Measurements from ENCODE around the gene PLXNA2.

The PLXNA2 gene

GRCh38 chr1:208275083-208275482, 30.9 kb upstream of the PLXNA2 start:
- H3K4me3 ChIP-seq (ENCODE audit: low read length) = no peak overlapping the region
- H3K36me3 ChIP-seq (ENCODE audit: insufficient read depth, low read length) = no peaks in the 10 kb centered on the region
- H3K27me3 ChIP-seq (ENCODE audit: insufficient read depth, low read length) = peaks cover 15% of the 10 kb centered on the region
- H3K4me1 ChIP-seq (ENCODE audit: insufficient read depth, low read length) = no peaks in the 10 kb centered on the region
- no peaks in the 10 kb centered on the region for H3K9me3 ChIP-seq (ENCODE audit: low read length)
- H2AFZ ChIP-seq (ENCODE audit: low read depth, low read length) = no peak overlapping the region

DNA sequence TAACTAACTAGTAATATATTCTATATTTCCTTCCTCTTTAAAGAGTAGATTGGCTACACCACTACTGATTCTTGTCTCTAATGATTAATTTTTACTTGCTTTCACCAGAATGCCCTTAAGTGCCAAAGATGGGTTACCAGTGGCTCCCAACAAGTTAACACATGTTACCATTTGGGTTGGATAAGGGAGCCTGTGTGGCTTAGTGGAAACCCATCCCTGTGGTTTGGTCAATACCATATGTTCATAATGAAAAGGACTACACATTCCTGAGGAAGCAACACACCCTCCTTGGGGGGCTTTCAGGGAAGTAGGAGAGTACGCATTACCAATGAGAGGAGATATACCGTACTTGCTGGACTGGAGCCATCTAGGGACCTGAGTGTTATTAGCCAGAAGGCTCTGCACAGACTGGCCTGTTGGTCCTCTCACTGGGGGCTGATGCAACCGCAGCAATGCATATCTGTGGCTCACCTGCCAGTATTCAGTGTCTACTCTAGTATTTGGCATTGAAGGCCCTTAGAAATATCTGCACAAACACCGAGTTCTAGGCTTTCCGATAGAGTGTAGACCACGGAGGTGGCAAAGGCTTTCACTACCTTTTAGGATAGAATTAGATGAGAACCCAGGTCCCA, 29.3 kb upstream of the PLXNA2 start:
- Histone ChIP-seq H3K9me3 (ENCODE audit: low read length) (no peaks in the 10 kb centered on the region), H3K27me3 (ENCODE audit: insufficient read depth, low read length) (peaks cover 31% of the 10 kb centered on the region), H3K4me3 (ENCODE audit: low read length) (no peak overlapping the region), H3K4me1 (ENCODE audit: insufficient read depth, low read length) (no peaks in the 10 kb centered on the region), H3K36me3 (ENCODE audit: insufficient read depth, low read length) (no peaks in the 10 kb centered on the region), H2AFZ (ENCODE audit: low read depth, low read length) (no peak overlapping the region)

GRCh38 chr1:208272713-208273112, 28.5 kb upstream of the PLXNA2 start:
- Histone ChIP-seq H2AFZ (ENCODE audit: low read depth, low read length) (no peak overlapping the region), H3K27me3 (ENCODE audit: insufficient read depth, low read length) (peaks cover 32% of the 10 kb centered on the region), H3K36me3 (ENCODE audit: insufficient read depth, low read length) (no peaks in the 10 kb centered on the region), H3K4me1 (ENCODE audit: insufficient read depth, low read length) (peaks cover 7% of the 10 kb centered on the region), H3K4me3 (ENCODE audit: low read length) (no peak overlapping the region), H3K9me3 (ENCODE audit: low read length) (no peaks in the 10 kb centered on the region)

- Histone ChIP-seq H3K9me3 (ENCODE audit: low read length) (no peaks in the 10 kb centered on the region), H2AFZ (ENCODE audit: low read depth, low read length) (no peak overlapping the region), H3K36me3 (ENCODE audit: insufficient read depth, low read length) (no peaks in the 10 kb centered on the region), H3K4me3 (ENCODE audit: low read length) (no peak overlapping the region), H3K27me3 (ENCODE audit: insufficient read depth, low read length) (peaks cover 35% of the 10 kb centered on the region), H3K4me1 (ENCODE audit: insufficient read depth, low read length) (peaks cover 11% of the 10 kb centered on the region)
Observed at GRCh38 chr1:208272311-208272710, 28.1 kb upstream of the PLXNA2 start.

DNA sequence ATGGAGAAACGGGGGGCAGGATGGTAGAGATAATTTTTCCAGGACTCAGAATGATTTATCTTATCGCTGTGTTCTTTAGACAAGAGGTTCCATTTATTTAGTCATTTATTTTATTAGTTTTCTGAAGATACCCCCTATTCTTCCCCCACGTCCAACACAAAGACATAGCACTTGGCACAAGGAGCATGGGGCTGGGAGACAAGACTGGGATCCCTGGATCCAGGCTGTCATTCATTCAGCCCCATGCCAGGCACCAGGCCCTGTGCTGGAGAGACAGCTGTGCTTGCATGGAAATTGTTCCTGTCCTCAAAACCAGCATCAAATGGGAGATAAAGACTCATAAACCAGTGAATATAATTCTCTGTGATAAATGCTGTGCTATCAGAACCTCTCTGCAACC, 27.1 kb upstream of the PLXNA2 start:
- Histone ChIP-seq H3K4me3 (ENCODE audit: low read length) (no peak overlapping the region), H2AFZ (ENCODE audit: low read depth, low read length) (no peak overlapping the region), H3K36me3 (ENCODE audit: insufficient read depth, low read length) (no peaks in the 10 kb centered on the region), H3K27me3 (ENCODE audit: insufficient read depth, low read length) (peaks cover 43% of the 10 kb centered on the region), H3K4me1 (ENCODE audit: insufficient read depth, low read length) (peaks cover 11% of the 10 kb centered on the region), H3K9me3 (ENCODE audit: low read length) (no peaks in the 10 kb centered on the region)

DNA sequence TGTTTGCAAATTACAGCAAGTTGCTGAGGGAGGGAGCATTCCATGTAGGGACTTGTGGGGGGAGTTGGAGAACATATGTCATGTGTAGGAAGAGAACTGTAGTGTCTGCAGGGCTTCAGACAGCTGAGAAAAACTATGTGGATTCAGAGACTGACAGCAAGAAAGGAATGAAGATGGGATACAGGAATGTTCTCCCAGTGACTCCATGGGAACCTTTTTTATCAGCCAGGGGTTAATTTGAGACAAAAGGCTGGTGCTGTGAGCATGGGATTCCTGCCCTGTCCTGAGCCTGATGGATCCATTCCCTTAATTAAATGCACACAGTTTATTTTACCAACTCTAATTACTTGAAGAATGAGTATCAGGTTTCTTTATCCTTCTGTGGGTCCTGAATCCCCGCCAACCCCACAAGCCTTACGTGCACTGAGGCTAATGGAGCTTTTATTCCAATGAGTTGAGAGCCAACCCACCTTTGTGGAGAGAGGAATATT, 26.5 kb upstream of the PLXNA2 start:
- peaks cover 11% of the 10 kb centered on the region for H3K4me1 ChIP-seq (ENCODE audit: insufficient read depth, low read length)
- no peaks in the 10 kb centered on the region for H3K9me3 ChIP-seq (ENCODE audit: low read length)
- no peak overlapping the region for H2AFZ ChIP-seq (ENCODE audit: low read depth, low read length)
- H3K36me3 ChIP-seq (ENCODE audit: insufficient read depth, low read length) = no peaks in the 10 kb centered on the region
- peaks cover 43% of the 10 kb centered on the region for H3K27me3 ChIP-seq (ENCODE audit: insufficient read depth, low read length)
- H3K4me3 ChIP-seq (ENCODE audit: low read length) = no peak overlapping the region

DNA sequence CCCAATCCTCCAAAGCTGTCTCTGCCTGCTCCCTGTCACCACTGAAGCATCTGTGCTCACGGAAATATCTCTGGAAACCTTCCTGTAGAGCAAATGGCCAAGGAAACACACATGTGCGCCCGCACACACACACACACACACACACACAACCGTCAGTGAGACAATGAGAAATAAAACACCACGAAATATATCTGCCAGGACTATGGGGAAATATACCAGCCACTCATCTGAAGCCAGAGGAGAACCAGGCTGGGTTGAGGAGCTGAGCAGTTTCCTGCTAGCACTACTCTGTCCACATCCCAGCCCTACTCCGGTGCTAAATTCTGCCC, 25.1 kb upstream of the PLXNA2 start:
- Histone ChIP-seq H3K4me3 (ENCODE audit: low read length) (no peak overlapping the region), H3K9me3 (ENCODE audit: low read length) (no peaks in the 10 kb centered on the region), H3K27me3 (ENCODE audit: insufficient read depth, low read length) (peaks cover 40% of the 10 kb centered on the region), H3K4me1 (ENCODE audit: insufficient read depth, low read length) (peaks cover 11% of the 10 kb centered on the region), H2AFZ (ENCODE audit: low read depth, low read length) (no peak overlapping the region), H3K36me3 (ENCODE audit: insufficient read depth, low read length) (no peaks in the 10 kb centered on the region)

DNA sequence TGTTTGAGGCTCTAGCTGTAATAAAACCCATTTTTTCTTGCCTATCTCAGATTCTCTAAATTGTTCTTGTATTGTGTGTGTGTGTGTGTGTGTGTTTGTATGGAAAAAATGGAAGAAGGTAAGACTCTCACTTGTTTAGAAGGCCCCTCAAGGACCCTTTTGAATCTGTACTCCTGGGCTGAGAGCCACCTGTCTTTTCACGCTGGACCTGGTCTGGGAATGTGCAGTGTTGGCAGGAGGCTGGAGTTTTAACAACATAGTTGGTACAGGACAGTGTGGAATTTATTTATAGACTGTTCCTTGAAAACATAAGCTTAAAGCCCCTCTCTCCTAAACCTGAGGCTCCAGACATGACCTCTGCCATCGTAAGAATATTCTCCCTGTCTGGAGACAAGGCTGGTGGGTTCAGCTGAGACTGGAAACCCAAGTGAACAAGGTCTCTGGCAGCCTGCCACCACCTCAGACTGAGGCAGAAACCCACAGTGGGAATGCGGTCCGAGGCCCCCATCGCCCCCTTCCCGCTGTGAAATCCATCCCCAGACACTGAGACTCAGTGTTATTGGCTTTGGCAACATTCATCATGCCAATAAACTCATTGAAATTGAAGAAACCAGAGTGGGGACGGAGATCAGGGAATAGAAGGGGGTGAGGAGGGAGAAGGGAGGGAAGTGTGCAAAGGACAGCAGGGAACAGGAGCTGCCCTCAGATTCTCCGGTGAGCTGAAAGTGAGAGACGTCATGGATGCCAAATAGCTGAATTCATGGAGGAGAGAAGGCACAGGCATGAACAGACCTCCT, 24.6 kb upstream of the PLXNA2 start:
- Histone ChIP-seq H2AFZ (ENCODE audit: low read depth, low read length) (no peak overlapping the region), H3K27me3 (ENCODE audit: insufficient read depth, low read length) (peaks cover 40% of the 10 kb centered on the region), H3K9me3 (ENCODE audit: low read length) (no peaks in the 10 kb centered on the region), H3K4me3 (ENCODE audit: low read length) (no peak overlapping the region), H3K36me3 (ENCODE audit: insufficient read depth, low read length) (no peaks in the 10 kb centered on the region), H3K4me1 (ENCODE audit: insufficient read depth, low read length) (peaks cover 11% of the 10 kb centered on the region)

DNA sequence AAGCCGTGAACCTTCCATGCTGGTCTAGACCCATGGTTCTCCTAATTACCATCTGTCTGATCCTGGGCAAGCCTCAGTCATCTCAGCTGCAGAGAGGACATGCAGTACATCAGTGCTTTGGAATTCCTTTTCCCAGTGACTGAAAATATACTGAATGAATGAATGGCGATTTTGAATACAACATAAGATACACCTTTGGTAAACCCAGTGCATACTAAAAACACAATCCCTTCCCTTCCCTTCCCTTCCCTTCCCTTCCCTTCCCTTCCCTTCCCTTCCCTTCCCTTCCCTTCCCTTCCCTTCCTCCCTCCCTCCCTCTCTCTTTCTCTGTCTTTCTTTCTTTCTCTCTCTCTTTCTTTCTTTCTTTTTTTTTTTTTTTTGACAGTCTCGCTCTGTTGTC, 21.3 kb upstream of the PLXNA2 start:
- Histone ChIP-seq H3K4me3 (ENCODE audit: low read length) (no peak overlapping the region), H3K36me3 (ENCODE audit: insufficient read depth, low read length) (no peaks in the 10 kb centered on the region), H3K9me3 (ENCODE audit: low read length) (no peaks in the 10 kb centered on the region), H3K4me1 (ENCODE audit: insufficient read depth, low read length) (peaks cover 11% of the 10 kb centered on the region), H3K27me3 (ENCODE audit: insufficient read depth, low read length) (peaks cover 29% of the 10 kb centered on the region), H2AFZ (ENCODE audit: low read depth, low read length) (no peak overlapping the region)

- no peak overlapping the region for H3K4me3 ChIP-seq (ENCODE audit: low read length)
- no peak overlapping the region for H2AFZ ChIP-seq (ENCODE audit: low read depth, low read length)
- no peaks in the 10 kb centered on the region for H3K9me3 ChIP-seq (ENCODE audit: low read length)
- H3K4me1 ChIP-seq (ENCODE audit: insufficient read depth, low read length) = peaks cover 11% of the 10 kb centered on the region
- peaks cover 28% of the 10 kb centered on the region for H3K27me3 ChIP-seq (ENCODE audit: insufficient read depth, low read length)
- H3K36me3 ChIP-seq (ENCODE audit: insufficient read depth, low read length) = no peaks in the 10 kb centered on the region
Observed at GRCh38 chr1:208265122-208265469, 20.9 kb upstream of the PLXNA2 start.

- Histone ChIP-seq H3K27me3 (ENCODE audit: insufficient read depth, low read length) (peaks cover 23% of the 10 kb centered on the region), H3K36me3 (ENCODE audit: insufficient read depth, low read length) (no peaks in the 10 kb centered on the region), H3K9me3 (ENCODE audit: low read length) (no peaks in the 10 kb centered on the region), H3K4me3 (ENCODE audit: low read length) (no peak overlapping the region), H3K4me1 (ENCODE audit: insufficient read depth, low read length) (peaks cover 11% of the 10 kb centered on the region), H2AFZ (ENCODE audit: low read depth, low read length) (no peak overlapping the region)
Observed at GRCh38 chr1:208264469-208265121, 20.4 kb upstream of the PLXNA2 start.

- Histone ChIP-seq H3K36me3 (ENCODE audit: insufficient read depth, low read length) (no peaks in the 10 kb centered on the region), H3K4me1 (ENCODE audit: insufficient read depth, low read length) (peaks cover 9% of the 10 kb centered on the region), H3K4me3 (ENCODE audit: low read length) (no peak overlapping the region), H3K27me3 (ENCODE audit: insufficient read depth, low read length) (peaks cover 6% of the 10 kb centered on the region), H3K9me3 (ENCODE audit: low read length) (no peaks in the 10 kb centered on the region), H2AFZ (ENCODE audit: low read depth, low read length) (no peak overlapping the region)
Observed at GRCh38 chr1:208261874-208262273, 17.7 kb upstream of the PLXNA2 start.

DNA sequence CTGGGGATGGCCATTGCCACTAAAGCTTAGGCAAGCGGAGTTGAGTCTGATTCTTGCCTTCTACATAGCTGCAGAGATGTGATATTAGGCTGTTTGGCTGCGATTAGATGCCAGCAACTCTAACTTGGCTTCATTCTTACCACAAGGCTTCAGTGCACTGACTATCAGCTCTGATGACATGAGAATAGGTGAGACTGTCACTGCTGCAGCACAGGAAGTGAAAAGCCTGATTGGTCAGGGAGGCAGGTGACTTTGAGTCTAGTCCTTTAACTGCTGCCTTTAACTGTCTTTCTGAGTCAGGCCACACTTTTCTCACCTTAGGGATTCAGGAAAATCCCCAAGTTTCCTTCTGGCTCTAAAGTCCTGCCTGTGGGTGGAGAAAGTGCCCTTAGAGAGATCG, 14.1 kb upstream of the PLXNA2 start:
- Histone ChIP-seq H3K4me1 (ENCODE audit: insufficient read depth, low read length) (peaks cover 20% of the 10 kb centered on the region), H2AFZ (ENCODE audit: low read depth, low read length) (no peak overlapping the region), H3K9me3 (ENCODE audit: low read length) (no peaks in the 10 kb centered on the region), H3K4me3 (ENCODE audit: low read length) (no peak overlapping the region), H3K27me3 (ENCODE audit: insufficient read depth, low read length) (peaks cover 6% of the 10 kb centered on the region), H3K36me3 (ENCODE audit: insufficient read depth, low read length) (no peaks in the 10 kb centered on the region)

Data from neuron (in vitro differentiated cells).